ENCODE results near the gene ISLR2. TPM values are rescaled to one million over a fixed set of nuclear protein-coding genes. Genes with fewer than 3 reads are reported as not detected.
"Not testable (repeated sequence)": the region's sequence is repeated elsewhere in the genome, so short reads cannot be mapped to it uniquely, and the experiment has no call there.

ISLR2 gene
- total RNA-seq, 1 donor from 2014 or later: not detected

DNA sequence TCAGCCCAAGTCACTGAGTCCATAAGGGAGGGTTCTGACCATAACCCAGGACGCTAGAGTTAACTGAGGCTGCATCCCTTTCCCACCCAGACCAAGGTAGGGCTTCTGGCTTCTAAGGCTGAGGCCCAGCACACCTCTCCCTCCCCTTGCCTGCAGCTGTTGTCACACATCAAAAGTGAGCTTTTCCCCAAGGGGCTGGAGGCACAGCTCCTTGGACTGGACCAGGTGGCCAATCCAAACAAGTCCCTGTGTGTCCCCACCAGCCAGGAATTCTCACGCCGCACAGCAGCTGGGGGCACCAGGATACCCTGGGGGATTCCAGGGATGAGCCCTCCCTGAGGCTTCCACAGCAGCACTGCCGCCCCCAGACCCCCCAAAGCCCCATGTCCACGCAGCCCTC lies 22.3 kb upstream of the ISLR2 start:
- H3K9me3 Mint-ChIP-seq: no peaks in the 10 kb centered on the region
- H3K4me3 Mint-ChIP-seq: no peak overlapping the region
- no peaks in the 10 kb centered on the region for H3K36me3 Mint-ChIP-seq

DNA sequence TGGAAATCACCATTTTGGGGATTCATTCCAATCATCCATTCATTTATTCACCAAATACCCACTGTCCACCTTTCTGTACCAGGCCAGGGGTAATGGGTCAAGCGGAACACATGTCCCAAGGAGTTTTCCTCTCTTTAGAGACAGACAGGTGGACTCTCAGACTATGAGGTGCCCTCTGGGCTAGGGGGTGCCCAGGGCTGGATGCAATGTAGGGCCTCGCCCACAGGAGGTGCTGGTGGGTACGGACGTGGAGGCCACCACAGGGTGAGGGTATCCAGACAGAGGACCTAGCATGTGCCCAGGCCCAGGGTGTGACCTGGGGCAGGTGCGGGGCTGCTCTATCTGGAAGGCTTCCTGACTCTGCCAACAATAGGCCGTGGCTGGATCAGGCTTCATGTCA lies 21.8 kb upstream of the ISLR2 start:
- H3K9me3 ChIP-seq (ENCODE audit: low read depth); H3F3A ChIP-seq (ENCODE audit: low read depth); H3K4me2 ChIP-seq; H3K9ac ChIP-seq; H4K20me1 ChIP-seq (ENCODE audit: low read depth); H2AFZ ChIP-seq (replicated peaks); H3K36me3 ChIP-seq; H3K36me3 Mint-ChIP-seq; H3K27ac Mint-ChIP-seq; H3K27ac ChIP-seq; H3K4me3 ChIP-seq; H3K79me2 ChIP-seq (ENCODE audit: low read depth); H3K4me3 Mint-ChIP-seq; H3K9me3 Mint-ChIP-seq; H3K4me1 Mint-ChIP-seq; H3K27me3 Mint-ChIP-seq (ENCODE audit: insufficient read depth, low read depth); H3K4me1 ChIP-seq; H3K27me3 ChIP-seq; DNase-seq (ENCODE audit: low spot score): not testable (repeated sequence)
- TF ChIP-seq, protein P1, sequence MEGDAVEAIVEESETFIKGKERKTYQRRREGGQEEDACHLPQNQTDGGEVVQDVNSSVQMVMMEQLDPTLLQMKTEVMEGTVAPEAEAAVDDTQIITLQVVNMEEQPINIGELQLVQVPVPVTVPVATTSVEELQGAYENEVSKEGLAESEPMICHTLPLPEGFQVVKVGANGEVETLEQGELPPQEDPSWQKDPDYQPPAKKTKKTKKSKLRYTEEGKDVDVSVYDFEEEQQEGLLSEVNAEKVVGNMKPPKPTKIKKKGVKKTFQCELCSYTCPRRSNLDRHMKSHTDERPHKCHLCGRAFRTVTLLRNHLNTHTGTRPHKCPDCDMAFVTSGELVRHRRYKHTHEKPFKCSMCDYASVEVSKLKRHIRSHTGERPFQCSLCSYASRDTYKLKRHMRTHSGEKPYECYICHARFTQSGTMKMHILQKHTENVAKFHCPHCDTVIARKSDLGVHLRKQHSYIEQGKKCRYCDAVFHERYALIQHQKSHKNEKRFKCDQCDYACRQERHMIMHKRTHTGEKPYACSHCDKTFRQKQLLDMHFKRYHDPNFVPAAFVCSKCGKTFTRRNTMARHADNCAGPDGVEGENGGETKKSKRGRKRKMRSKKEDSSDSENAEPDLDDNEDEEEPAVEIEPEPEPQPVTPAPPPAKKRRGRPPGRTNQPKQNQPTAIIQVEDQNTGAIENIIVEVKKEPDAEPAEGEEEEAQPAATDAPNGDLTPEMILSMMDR (IDR thresholded peaks at IDR 0.05): peak; percentile 47

More for the DNA sequence above, 22.3 kb upstream of the ISLR2 start:
- no peaks in the 10 kb centered on the region for H3K9me3 ChIP-seq (ENCODE audit: low read depth)
- no peaks in the 10 kb centered on the region for H4K20me1 ChIP-seq (ENCODE audit: low read depth)
- H3K4me1 Mint-ChIP-seq: no peaks in the 10 kb centered on the region
- no peak overlapping the region for H3K4me2 ChIP-seq
- no peaks in the 10 kb centered on the region for H3K79me2 ChIP-seq (ENCODE audit: low read depth)
- no peak for DNase-seq (ENCODE audit: low spot score)
- H3K4me1 ChIP-seq: no peaks in the 10 kb centered on the region
- no peaks in the 10 kb centered on the region for H3F3A ChIP-seq (ENCODE audit: low read depth)
- no peaks in the 10 kb centered on the region for H3K27me3 ChIP-seq
- no peak overlapping the region for H3K27ac Mint-ChIP-seq
- H3K4me3 ChIP-seq: no peak overlapping the region
- no peak overlapping the region for H3K27ac ChIP-seq
- no peaks in the 10 kb centered on the region for H3K36me3 ChIP-seq
- H3K27me3 Mint-ChIP-seq (ENCODE audit: insufficient read depth, low read depth): peaks cover 2% of the 10 kb centered on the region
- no peak for TF ChIP-seq EZH2phosphoT487 (IDR thresholded peaks at IDR 0.05)
- TF ChIP-seq, protein P1 (IDR thresholded peaks at IDR 0.05): no peak
- no peak for TF ChIP-seq EZH2 (IDR thresholded peaks at IDR 0.05)
- no peak overlapping the region for H3K9ac ChIP-seq
- H2AFZ ChIP-seq (replicated peaks): no peak overlapping the region

DNA sequence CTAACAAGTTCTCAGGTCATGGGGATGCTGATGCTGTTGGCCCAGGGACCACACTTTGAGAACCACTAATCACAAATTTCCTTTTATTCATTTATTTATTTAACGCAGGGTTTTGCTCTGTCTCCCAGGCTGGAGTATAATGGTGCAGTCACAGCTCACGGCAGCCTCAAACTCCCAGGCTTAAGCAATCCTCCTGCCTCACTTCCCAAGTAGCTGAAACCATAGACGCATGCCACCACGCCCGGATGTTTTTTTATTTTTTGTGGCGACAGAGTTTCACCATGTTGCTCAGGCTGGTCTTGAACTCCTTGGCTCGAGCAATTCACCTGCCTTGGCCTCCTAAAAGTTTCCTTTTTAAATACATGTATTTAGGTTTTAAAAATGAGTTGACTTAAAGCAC lies 20.7 kb upstream of the ISLR2 start:
- Mint-ChIP-seq H3K9me3 (no peaks in the 10 kb centered on the region), H3K27me3 (ENCODE audit: insufficient read depth, low read depth) (peaks cover 2% of the 10 kb centered on the region)
- H3K9ac ChIP-seq: no peak overlapping the region

More for the DNA sequence above, 20.7 kb upstream of the ISLR2 start:
- Mint-ChIP-seq H3K4me1 (no peaks in the 10 kb centered on the region), H3K36me3 (no peaks in the 10 kb centered on the region), H3K27ac (no peak overlapping the region), H3K4me3 (no peak overlapping the region)
- Histone ChIP-seq H3K79me2 (ENCODE audit: low read depth) (no peaks in the 10 kb centered on the region), H4K20me1 (ENCODE audit: low read depth) (no peaks in the 10 kb centered on the region), H3F3A (ENCODE audit: low read depth) (no peaks in the 10 kb centered on the region), H3K4me2 (no peak overlapping the region), H3K36me3 (no peaks in the 10 kb centered on the region), H3K27ac (no peak overlapping the region), H3K9me3 (ENCODE audit: low read depth) (no peaks in the 10 kb centered on the region), H3K4me1 (no peaks in the 10 kb centered on the region), H2AFZ (replicated peaks) (no peak overlapping the region), H3K27me3 (no peaks in the 10 kb centered on the region), H3K4me3 (no peak overlapping the region)
- no peak for TF ChIP-seq EZH2phosphoT487 (IDR thresholded peaks at IDR 0.05)
- TF ChIP-seq, protein P1 (IDR thresholded peaks at IDR 0.05): no peak
- TF ChIP-seq EZH2 (IDR thresholded peaks at IDR 0.05): no peak
- no peak for DNase-seq (ENCODE audit: low spot score)

Measured in neural progenitor cell (in vitro differentiated cells).